T-cell (primary cell): Measurements from ENCODE around the gene BABAM2. TPM values are rescaled to one million over a fixed set of nuclear protein-coding genes. Genes with fewer than 3 reads are reported as not detected.
A peak's percentile ranks its signal among the peaks of the same experiment; 100 is the strongest.

Source experiments
- ATAC-seq, 4 experiments: fragments of 200-7000 bp in 3 of 4; fragments of 150-1000 bp in 1 of 4; cut with Tn5 transposase; replicated peaks in 1 of 4; 1 replicate in 3 of 4; 2 replicates in 1 of 4; pipeline ENCODE4 v1.10.0; 2021; ENCODE audit warnings: moderate library complexity in 3 of 4, mild to moderate bottlenecking in 2 of 4, moderate number of reproducible peaks in 1 of 4
- CTCF ChIA-PET, 2 donors: fragments of 300-600 bp; sonication (Branson Sonifier 250); formaldehyde crosslinking; loops; one replicate each; lab custom pipeline; 2022; ENCODE audit warnings: antibody characterized with exemption in 2 of 2; lab: Charles Lee
- POLR2A ChIA-PET, 2 donors: fragments of 300-600 bp; sonication (Branson Sonifier 250); formaldehyde crosslinking; loops; one replicate each; lab custom pipeline; 2022; ENCODE audit warnings: antibody characterized with exemption in 2 of 2; lab: Charles Lee
- DNase-seq, 35 experiments: peaks; one replicate each; pipeline versions ENCODE4 v3.0.0 to v3.0.0-alpha.2; 2013 to 2023
- H3K27ac ChIP-seq: one replicate; pipeline ENCODE4 v1.5.1; 2013; ENCODE audit warnings: low read length
- H3K27me3 ChIP-seq, 2 experiments: replicated peaks in 1 of 2; 1 replicate in 1 of 2; 2 replicates in 1 of 2; pipeline versions ENCODE4 v1.6.1 to v1.7.0; 2013; ENCODE audit warnings: low read length in 1 of 2, mixed read lengths in 1 of 2; ENCODE audit not compliant: control insufficient read depth in 2 of 2, insufficient read depth in 2 of 2; ENCODE audit errors: extremely low read depth in 1 of 2
- H3K36me3 ChIP-seq, 2 donors: 1 replicate in 1 of 2; 2 replicates in 1 of 2; pipeline versions ENCODE4 v1.6.1 to v1.7.0; 2013; ENCODE audit warnings: low read length in 1 of 2; ENCODE audit not compliant: control insufficient read depth in 2 of 2, insufficient read depth in 1 of 2; ENCODE audit errors: extremely low read depth in 1 of 2
- H3K4me1 ChIP-seq, 2 experiments: 1 replicate in 1 of 2; 2 replicates in 1 of 2; pipeline versions ENCODE4 v1.6.1 to v1.7.0; 2013; ENCODE audit warnings: low read length in 2 of 2, mixed read lengths in 1 of 2; ENCODE audit not compliant: insufficient read depth in 2 of 2, control insufficient read depth in 1 of 2; ENCODE audit errors: extremely low read depth in 1 of 2
- H3K4me3 ChIP-seq, 2 donors: 1 replicate in 1 of 2; 2 replicates in 1 of 2; pipeline versions ENCODE4 v1.5.1 to v1.7.0; 2013; ENCODE audit warnings: mild to moderate bottlenecking in 2 of 2, low read length in 1 of 2, moderate library complexity in 1 of 2; ENCODE audit not compliant: control insufficient read depth in 1 of 2; ENCODE audit errors: extremely low read depth in 1 of 2
- H3K9me3 ChIP-seq: 2 replicates; pipeline ENCODE4 v1.7.0; 2013
- H3K27ac Mint-ChIP-seq, 2 donors: one replicate each; pipeline ENCODE4 v1.8.0; 2020 to 2021; ENCODE audit warnings: mild to moderate bottlenecking in 2 of 2, mixed read lengths in 2 of 2
- H3K27me3 Mint-ChIP-seq, 2 donors: one replicate each; pipeline ENCODE4 v1.8.0; 2021 to 2022; ENCODE audit warnings: mixed read lengths in 2 of 2
- H3K36me3 Mint-ChIP-seq: one replicate; pipeline ENCODE4 v1.8.0; 2021; ENCODE audit warnings: mixed read lengths
- H3K4me1 Mint-ChIP-seq, 3 donors: one replicate each; pipeline ENCODE4 v1.8.0; 2020 to 2022; ENCODE audit warnings: mixed read lengths in 3 of 3, mild to moderate bottlenecking in 1 of 3
- H3K4me3 Mint-ChIP-seq, 3 donors: one replicate each; pipeline ENCODE4 v1.8.0; 2020 to 2022; ENCODE audit warnings: mild to moderate bottlenecking in 3 of 3, mixed read lengths in 3 of 3, moderate library complexity in 3 of 3
- H3K9me3 Mint-ChIP-seq, 3 donors: one replicate each; pipeline ENCODE4 v1.8.0; 2020 to 2022; ENCODE audit warnings: mixed read lengths in 3 of 3
- WGBS: methylation state at CpG from one replicate; pipeline ENCODE4 v1.1.5; 2013; ENCODE audit warnings: missing lambda C conversion rate; ENCODE audit not compliant: insufficient coverage; 5-methylcytosine and 5-hydroxymethylcytosine counted together
- total RNA-seq, 35 experiments: library from RNA in 6 of 35; stranded (reverse) in 6 of 35; fragments of 120-200 nt in 1 of 35; gene quantifications; one replicate each; pipeline versions ENCODE4 v1.2.1 to v1.2.4 and lab custom pipeline; 2013 to 2026

Gene BABAM2
- total RNA-seq, 5 donors from 2014 or later (not counting 1 experiment from before 2014, with no cell fraction given): 28.4 to 45.2 (median 37.4) TPM

DNA sequence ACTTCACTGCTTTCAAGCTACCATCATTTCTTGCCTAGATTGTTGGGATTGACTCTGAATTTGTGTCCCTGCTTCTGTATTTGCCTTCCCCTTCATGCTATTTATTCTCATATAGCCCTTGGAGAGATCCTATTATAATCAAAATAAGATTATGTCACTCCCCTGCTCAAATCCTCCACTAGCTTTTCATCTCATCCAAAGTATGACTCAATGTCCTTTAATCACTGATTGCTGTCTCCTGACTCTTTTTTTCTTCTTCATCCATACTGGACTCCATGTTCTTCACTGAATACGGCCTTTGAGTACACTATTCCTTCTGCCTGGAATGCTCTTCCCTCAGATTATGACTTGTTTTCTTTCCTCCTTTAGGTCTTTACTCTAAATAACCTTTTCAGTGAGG lies 5.3 kb upstream of the BABAM2 start:
- peaks cover 9 to 20% (median 17%) of the 10 kb centered on the region in 3 donors for H3K4me1 Mint-ChIP-seq
- H3K27ac Mint-ChIP-seq: no peak overlapping the region
- Histone ChIP-seq H3K27ac (no peak overlapping the region), H3K4me1 (peaks cover 5 to 8% of the 10 kb centered on the region in 2 experiments), H3K36me3 (no peaks in the 10 kb centered on the region), H3K27me3 (no peaks in the 10 kb centered on the region), H3K4me3 (no peak overlapping the region), H3K9me3 (no peaks in the 10 kb centered on the region)
- DNase-seq: no peak
- H3K36me3 Mint-ChIP-seq: no peaks in the 10 kb centered on the region
- ChIA-PET POLR2A (no interaction called here), CTCF (no interaction called here)
- no peaks in the 10 kb centered on the region for H3K27me3 Mint-ChIP-seq
- WGBS: 100% methylated on average over 1 of the region's 1 CpG
- H3K9me3 Mint-ChIP-seq: peaks cover 0 to 9% (median 4%) of the 10 kb centered on the region in 3 donors
- no peak overlapping the region for H3K4me3 Mint-ChIP-seq
- ATAC-seq: no peak

DNA sequence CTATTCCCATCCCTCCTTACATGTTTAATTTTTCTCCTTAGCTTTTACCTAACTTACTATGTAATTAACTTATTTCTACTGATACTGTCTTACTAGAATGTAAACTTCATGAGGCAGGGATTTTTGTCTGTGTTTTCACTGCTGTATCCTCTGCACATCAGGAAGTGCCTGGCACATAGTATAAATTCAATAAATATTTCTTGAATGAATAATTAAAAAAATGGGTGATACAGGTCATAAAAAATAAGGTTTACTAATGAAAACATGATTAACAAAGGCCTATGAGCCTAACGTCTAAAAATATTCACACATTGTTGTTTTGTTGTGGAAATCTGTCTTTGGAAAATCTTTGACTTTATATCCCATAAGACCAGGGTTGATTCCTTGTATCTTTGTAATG lies 4.9 kb upstream of the BABAM2 start:
- no peaks in the 10 kb centered on the region for H3K9me3 ChIP-seq
- WGBS: no CpG with 5 or more reads among the region's 1 CpG
- no peaks in the 10 kb centered on the region for H3K27me3 ChIP-seq
- no peak overlapping the region for H3K27ac ChIP-seq
- peaks cover 0 to 9% (median 4%) of the 10 kb centered on the region in 3 donors for H3K9me3 Mint-ChIP-seq
- ATAC-seq: no peak
- H3K4me3 Mint-ChIP-seq: no peak overlapping the region
- no peak for DNase-seq
- ChIA-PET CTCF (no interaction called here), POLR2A (no interaction called here)
- no peaks in the 10 kb centered on the region for H3K36me3 Mint-ChIP-seq
- no peaks in the 10 kb centered on the region for H3K36me3 ChIP-seq
- H3K27me3 Mint-ChIP-seq: no peaks in the 10 kb centered on the region
- no peak overlapping the region for H3K4me3 ChIP-seq
- peaks cover 13 to 21% (median 19%) of the 10 kb centered on the region in 3 donors for H3K4me1 Mint-ChIP-seq
- H3K4me1 ChIP-seq: peaks cover 6 to 8% of the 10 kb centered on the region in 2 experiments
- H3K27ac Mint-ChIP-seq: no peak overlapping the region

DNA sequence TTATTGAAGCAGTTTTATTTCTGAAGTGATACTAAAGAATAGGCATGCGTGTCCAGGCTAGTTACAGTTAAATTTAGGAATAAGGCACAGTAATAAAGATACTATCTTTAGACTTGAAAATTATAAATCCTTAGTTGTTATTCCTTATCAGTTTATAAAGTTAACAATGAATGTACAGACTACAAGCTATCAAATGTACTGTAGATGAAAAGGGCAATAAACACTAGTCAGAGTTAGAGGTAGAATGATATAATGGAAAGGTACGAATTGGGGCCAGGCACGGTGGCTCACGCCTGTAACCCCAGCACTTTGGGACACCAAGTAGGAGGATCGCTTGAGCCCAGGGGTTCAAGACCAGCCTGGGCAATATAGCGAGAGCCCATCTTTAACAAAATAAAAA lies 4.2 kb upstream of the BABAM2 start:
- Mint-ChIP-seq H3K27me3 (peaks cover 0 to 1% of the 10 kb centered on the region in 2 donors), H3K36me3 (no peaks in the 10 kb centered on the region), H3K9me3 (peaks cover 0 to 9% (median 4%) of the 10 kb centered on the region in 3 donors), H3K4me1 (peaks cover 19 to 25% (median 25%) of the 10 kb centered on the region in 3 donors), H3K4me3 (no peak overlapping the region), H3K27ac (no peak overlapping the region)
- WGBS: no CpG with 5 or more reads among the region's 6 CpGs
- ChIA-PET POLR2A (no interaction called here), CTCF (no interaction called here)
- Histone ChIP-seq H3K4me3 (no peak overlapping the region), H3K27ac (no peak overlapping the region), H3K4me1 (peaks cover 12 to 13% of the 10 kb centered on the region in 2 experiments), H3K36me3 (no peaks in the 10 kb centered on the region), H3K27me3 (no peaks in the 10 kb centered on the region), H3K9me3 (no peaks in the 10 kb centered on the region)
- no peak for DNase-seq
- no peak for ATAC-seq

DNA sequence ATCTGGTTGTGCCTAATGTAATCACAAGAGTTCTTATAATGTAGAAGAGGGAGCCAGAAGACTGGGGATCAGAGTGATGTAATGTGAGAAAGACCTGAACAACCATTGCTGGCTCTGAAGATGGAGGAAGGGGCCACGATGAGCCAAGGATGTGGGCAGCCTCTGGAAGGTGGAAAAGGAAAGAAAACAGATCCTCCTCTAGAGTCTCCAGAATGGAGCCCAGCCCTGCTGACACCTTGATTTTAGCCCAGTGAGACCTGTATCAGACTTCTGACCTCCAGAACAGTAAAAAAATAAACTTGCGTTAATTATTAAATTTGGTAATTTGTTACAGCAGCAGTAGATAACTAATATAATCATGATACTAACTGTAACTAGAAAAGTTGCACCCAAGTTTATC lies 3.4 kb upstream of the BABAM2 start:
- H3K27ac Mint-ChIP-seq: no peak overlapping the region

DNA sequence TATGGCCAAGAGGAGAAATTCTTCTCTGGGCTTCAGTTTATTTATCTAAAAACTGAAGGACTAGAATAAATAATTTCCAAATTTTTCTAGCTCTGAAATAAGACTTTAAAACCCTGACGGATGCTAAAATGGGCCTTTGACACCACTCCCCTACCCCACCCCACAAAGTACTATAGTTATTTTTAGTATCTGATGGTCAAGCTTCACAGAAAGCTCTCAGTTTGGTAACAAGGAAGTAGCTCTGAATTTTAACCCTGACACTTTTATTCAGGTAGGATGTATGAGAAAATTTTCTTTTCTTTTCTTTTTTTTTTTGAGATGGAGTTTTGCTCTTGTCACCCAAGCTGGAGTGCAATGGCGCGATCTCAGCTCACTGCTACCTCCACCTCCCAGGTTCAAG lies 2.7 kb upstream of the BABAM2 start:
- peaks cover 34 to 39% (median 39%) of the 10 kb centered on the region in 3 donors for H3K4me1 Mint-ChIP-seq
- no peak overlapping the region for H3K27ac Mint-ChIP-seq
- H3K9me3 Mint-ChIP-seq: no peaks in the 10 kb centered on the region
- H3K4me3 Mint-ChIP-seq: no peak overlapping the region
- Histone ChIP-seq H3K9me3 (no peaks in the 10 kb centered on the region), H3K27me3 (no peaks in the 10 kb centered on the region), H3K27ac (no peak overlapping the region), H3K4me1 (peaks cover 15 to 21% of the 10 kb centered on the region in 2 experiments), H3K4me3 (no peak overlapping the region), H3K36me3 (no peaks in the 10 kb centered on the region)
- CTCF ChIA-PET: interaction anchor here in 1 of 2 donors (0.7 kb wide), 1 partner anchor 460 kb away, joined by 3 read pairs; no protein-coding TSS in a partner anchor
- POLR2A ChIA-PET: interaction anchor here (0.6 to 0.7 kb wide), 3 partner anchors 337 to 734 kb away, joined by 3 to 4 read pairs (median 3); no protein-coding TSS in a partner anchor
- peaks cover 0 to 1% of the 10 kb centered on the region in 2 donors for H3K27me3 Mint-ChIP-seq
- H3K36me3 Mint-ChIP-seq: no peaks in the 10 kb centered on the region
- DNase-seq (no peak), ATAC-seq (no peak)
- no CpG with 5 or more reads among the region's 3 CpGs for WGBS

More for the DNA sequence above, 3.4 kb upstream of the BABAM2 start:
- H3K27ac ChIP-seq: no peak overlapping the region
- peaks cover 15 to 17% of the 10 kb centered on the region in 2 experiments for H3K4me1 ChIP-seq
- no peak for ATAC-seq
- H3K27me3 ChIP-seq: no peaks in the 10 kb centered on the region
- no peaks in the 10 kb centered on the region for H3K36me3 ChIP-seq
- Mint-ChIP-seq H3K4me1 (peaks cover 27 to 33% (median 33%) of the 10 kb centered on the region in 3 donors), H3K4me3 (no peak overlapping the region), H3K27me3 (peaks cover 0 to 1% of the 10 kb centered on the region in 2 donors), H3K9me3 (peaks cover 0 to 6% (median 2%) of the 10 kb centered on the region in 3 donors), H3K36me3 (no peaks in the 10 kb centered on the region)
- H3K4me3 ChIP-seq: no peak overlapping the region
- WGBS: no CpG with 5 or more reads among the region's 2 CpGs
- POLR2A ChIA-PET: no interaction called here
- H3K9me3 ChIP-seq: no peaks in the 10 kb centered on the region
- CTCF ChIA-PET: no interaction called here
- DNase-seq: no peak

DNA sequence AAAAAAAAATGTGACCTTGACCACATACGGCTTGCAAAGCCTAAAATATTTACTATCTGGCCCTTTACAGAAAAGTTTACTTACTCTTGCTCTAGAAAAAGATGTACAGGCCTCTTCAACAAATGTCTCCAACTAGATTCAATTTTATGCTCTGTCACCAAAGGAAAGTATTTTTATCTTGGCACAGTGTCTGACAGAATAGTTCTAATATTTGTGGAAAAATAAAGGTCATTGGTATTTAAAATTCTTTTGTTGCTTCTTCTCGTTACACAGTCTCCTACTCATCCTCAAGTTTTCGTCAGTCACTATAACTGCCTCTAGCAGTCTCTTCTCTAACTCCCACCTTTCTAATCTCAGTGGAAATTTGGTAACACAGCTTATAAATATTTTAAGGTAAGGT lies 1.7 kb upstream of the BABAM2 start:
- no peaks in the 10 kb centered on the region for H3K36me3 ChIP-seq
- peaks cover 15 to 25% of the 10 kb centered on the region in 2 experiments for H3K4me1 ChIP-seq
- Mint-ChIP-seq H3K4me3 (peak overlapping the region in 1 of 3 donors; percentile 99), H3K4me1 (peaks cover 42 to 46% (median 45%) of the 10 kb centered on the region in 3 donors), H3K27ac (no peak overlapping the region), H3K36me3 (no peaks in the 10 kb centered on the region), H3K27me3 (peaks cover 0 to 1% of the 10 kb centered on the region in 2 donors), H3K9me3 (no peaks in the 10 kb centered on the region)
- ChIA-PET CTCF (no interaction called here), POLR2A (interaction anchor here in 1 of 2 donors (0.7 kb wide), 1 partner anchor 135 kb away, joined by 3 read pairs; no protein-coding TSS in a partner anchor)
- no peaks in the 10 kb centered on the region for H3K9me3 ChIP-seq
- no peaks in the 10 kb centered on the region for H3K27me3 ChIP-seq
- DNase-seq (no peak), ATAC-seq (no peak)
- no peak overlapping the region for H3K27ac ChIP-seq
- WGBS: no CpG with 5 or more reads among the region's 3 CpGs
- H3K4me3 ChIP-seq: no peak overlapping the region
